ES-I3 (cell line): ENCODE measurements around the gene NLRP6.
A peak's percentile ranks its signal among the peaks of the same experiment; 100 is the strongest.
"Not testable (repeated sequence)": the region's sequence is repeated elsewhere in the genome, so short reads cannot be mapped to it uniquely, and the experiment has no call there.

ENCODE experiments used
- H3K36me3 ChIP-seq: 2 replicates; pipeline ENCODE4 v1.6.1; 2013; ENCODE audit warnings: mild to moderate bottlenecking, low read length, control low read depth, moderate library complexity; ENCODE audit not compliant: insufficient read depth
- H3K4me1 ChIP-seq: 2 replicates; pipeline ENCODE4 v1.6.1; 2013; ENCODE audit warnings: mild to moderate bottlenecking, control low read depth, low read length; ENCODE audit not compliant: insufficient read depth
- H3K9ac ChIP-seq: 2 replicates; pipeline ENCODE4 v1.6.1; 2013; ENCODE audit warnings: low read depth, mild to moderate bottlenecking, low read length, moderate library complexity
- H3K9me3 ChIP-seq: 2 replicates; pipeline ENCODE4 v1.6.1; 2013; ENCODE audit warnings: mild to moderate bottlenecking, low read length, moderate library complexity; ENCODE audit not compliant: control insufficient read depth, insufficient read depth

NLRP6 gene

DNA sequence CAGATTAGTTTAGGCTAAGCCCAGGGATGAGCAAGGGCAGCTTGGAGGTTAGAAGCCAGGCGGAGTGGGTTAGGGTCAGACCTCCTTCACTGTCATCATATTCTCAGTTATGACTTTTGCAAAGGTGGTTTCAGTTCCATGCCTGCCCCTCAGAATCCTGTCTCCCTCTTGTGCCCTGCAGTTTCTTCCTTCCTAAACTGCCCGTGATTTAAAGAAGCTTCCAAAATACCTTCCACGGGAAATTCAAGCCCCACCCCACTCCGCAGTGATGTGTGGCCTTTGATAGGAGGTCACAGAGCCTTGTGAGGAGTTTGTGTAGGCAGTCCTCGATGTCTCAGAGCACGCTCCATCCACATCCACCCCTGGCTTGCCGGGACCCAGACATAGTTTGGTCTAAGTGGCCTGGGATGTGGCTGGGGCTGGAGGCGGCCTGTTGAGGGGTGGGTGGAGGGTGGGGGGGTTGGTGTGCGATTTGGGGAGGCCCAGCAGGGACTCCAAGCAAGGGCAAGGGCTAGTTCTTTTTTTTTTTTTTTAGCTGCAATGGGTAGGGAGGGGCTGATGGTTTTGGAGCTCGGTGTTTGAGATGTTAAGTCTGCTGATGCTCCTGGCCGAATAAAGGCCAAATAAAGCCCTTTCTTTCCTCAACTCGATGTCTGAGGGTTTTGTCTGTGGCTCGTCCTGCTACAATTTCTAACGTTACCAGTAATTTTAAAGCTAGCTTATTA lies 34.0 kb downstream of the NLRP6 start:
- Histone ChIP-seq H3K9ac (peak overlapping the region; percentile 31; the same call in 1 of the 2 replicates), H3K4me1 (peaks cover 30% of the 10 kb centered on the region)

DNA sequence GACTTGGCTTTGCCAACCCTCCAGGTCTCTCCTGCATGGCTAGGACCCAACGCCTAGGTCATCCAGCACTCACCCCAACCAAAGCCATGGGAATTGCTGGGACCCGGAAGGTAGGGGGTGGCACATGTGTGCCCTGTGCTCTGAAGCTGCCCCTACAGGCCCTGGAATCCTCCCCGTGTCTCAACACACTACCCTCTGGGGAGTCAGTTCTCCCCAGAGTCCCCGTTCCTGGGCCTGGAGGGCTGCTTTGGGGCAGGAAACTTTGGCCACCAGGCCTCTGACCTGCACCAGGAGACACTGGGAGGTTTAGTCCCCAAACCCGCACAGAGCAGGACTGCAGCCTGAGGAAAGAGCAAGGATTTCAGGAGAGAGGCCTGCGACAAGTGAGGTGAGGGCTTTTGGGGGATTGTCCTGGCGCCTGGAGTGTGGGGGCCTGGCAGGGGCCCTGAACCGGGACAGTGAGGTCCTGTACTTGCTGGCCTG lies 35.1 kb downstream of the NLRP6 start:
- no peaks in the 10 kb centered on the region for H3K9me3 ChIP-seq
- H3K4me1 ChIP-seq: peaks cover 33% of the 10 kb centered on the region
- no peaks in the 10 kb centered on the region for H3K36me3 ChIP-seq
- peak overlapping the region; percentile 73 for H3K9ac ChIP-seq

More for the DNA sequence above, 34.0 kb downstream of the NLRP6 start:
- Histone ChIP-seq H3K36me3 (no peaks in the 10 kb centered on the region), H3K9me3 (no peaks in the 10 kb centered on the region)

DNA sequence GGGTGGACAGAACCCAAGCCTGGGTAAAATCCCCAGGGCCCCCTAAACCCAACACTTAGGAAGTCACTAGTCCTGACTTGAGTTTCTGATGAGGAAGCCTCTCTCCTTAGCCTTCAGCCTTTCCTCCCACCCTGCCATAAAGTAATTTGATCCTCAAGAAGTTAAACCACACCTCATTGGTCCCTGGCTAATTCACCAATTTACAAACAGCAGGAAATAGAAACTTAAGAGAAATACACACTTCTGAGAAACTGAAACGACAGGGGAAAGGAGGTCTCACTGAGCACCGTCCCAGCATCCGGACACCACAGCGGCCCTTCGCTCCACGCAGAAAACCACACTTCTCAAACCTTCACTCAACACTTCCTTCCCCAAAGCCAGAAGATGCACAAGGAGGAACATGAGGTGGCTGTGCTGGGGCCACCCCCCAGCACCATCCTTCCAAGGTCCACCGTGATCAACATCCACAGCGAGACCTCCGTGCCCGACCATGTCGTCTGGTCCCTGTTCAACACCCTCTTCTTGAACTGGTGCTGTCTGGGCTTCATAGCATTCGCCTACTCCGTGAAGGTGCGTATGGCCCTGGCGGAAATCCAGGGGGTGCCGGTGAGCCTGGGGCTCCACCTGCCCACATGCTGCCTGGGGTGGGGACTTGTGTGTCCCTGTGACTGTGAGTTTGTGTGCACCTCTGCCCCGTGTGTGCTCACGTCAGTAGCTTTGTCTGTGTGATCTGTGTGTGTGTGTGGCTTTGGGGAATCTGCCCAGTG lies 35.8 kb downstream of the NLRP6 start, which contains the start of gene IFITM1:
Gene IFITM1 (plus strand): TSS at position 254 of the 767 bp plus-strand sequence. CDS start 131 bp downstream, at position 385.
- Histone ChIP-seq H3K9ac (peak within 1 kb of the TSS; percentile 73), H3K36me3 (no peaks in the 10 kb centered on the region), H3K4me1 (peaks cover 33% of the 10 kb centered on the region), H3K9me3 (no peaks in the 10 kb centered on the region)

DNA sequence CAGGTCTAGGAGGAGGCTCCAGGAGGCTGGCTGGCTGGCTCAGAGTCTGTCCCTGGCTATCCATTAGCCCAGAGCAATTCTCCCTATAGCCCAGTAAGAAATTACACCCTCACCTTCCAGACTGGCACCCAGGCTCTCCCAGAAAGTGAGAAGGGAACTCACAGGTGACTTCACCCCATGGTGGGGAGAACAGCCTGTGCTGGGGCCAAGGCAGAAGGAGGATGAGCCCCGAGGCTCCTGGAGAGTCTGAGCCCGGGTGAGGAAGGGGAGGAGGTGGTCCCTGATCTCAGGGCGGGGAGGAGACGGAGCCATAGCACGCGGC lies 36.3 kb downstream of the NLRP6 start:
- Histone ChIP-seq H3K4me1 (peaks cover 30% of the 10 kb centered on the region), H3K9ac (peak overlapping the region; percentile 73)
- not testable (repeated sequence) for H3K9me3 ChIP-seq, H3K36me3 ChIP-seq

DNA sequence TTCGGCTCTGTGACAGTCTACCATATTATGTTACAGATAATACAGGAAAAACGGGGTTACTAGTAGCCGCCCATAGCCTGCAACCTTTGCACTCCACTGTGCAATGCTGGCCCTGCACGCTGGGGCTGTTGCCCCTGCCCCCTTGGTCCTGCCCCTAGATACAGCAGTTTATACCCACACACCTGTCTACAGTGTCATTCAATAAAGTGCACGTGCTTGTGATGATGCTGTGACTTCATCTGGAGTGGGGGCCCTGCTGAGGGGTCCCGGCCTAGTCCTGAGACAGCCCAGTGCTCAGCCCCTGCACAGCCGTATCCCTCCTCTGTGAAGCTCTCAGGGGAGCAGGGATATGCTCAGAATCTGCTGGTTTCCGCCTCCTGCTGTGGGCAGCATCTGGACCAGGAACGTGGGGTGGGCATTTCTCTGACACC lies 36.9 kb downstream of the NLRP6 start:
- H3K9ac ChIP-seq: peak overlapping the region; percentile 73
- no peaks in the 10 kb centered on the region for H3K9me3 ChIP-seq
- H3K36me3 ChIP-seq: no peaks in the 10 kb centered on the region; the same call in 1 of the 2 replicates
- peaks cover 24% of the 10 kb centered on the region for H3K4me1 ChIP-seq

- peak overlapping the region; percentile 73 for H3K9ac ChIP-seq
- H3K4me1 ChIP-seq: peaks cover 24% of the 10 kb centered on the region
Measured at GRCh38 chr11:315516-315994, 37.3 kb downstream of the NLRP6 start.

GRCh38 chr11:316031-316701 lies 38.0 kb downstream of the NLRP6 start:
- Histone ChIP-seq H3K9ac (peak overlapping the region; percentile 73), H3K9me3 (no peaks in the 10 kb centered on the region), H3K4me1 (peaks cover 24% of the 10 kb centered on the region), H3K36me3 (no peaks in the 10 kb centered on the region; the same call in 1 of the 2 replicates)

More at GRCh38 chr11:315516-315994, 37.3 kb downstream of the NLRP6 start:
- Histone ChIP-seq H3K36me3 (no peaks in the 10 kb centered on the region; the same call in 1 of the 2 replicates), H3K9me3 (no peaks in the 10 kb centered on the region)

DNA sequence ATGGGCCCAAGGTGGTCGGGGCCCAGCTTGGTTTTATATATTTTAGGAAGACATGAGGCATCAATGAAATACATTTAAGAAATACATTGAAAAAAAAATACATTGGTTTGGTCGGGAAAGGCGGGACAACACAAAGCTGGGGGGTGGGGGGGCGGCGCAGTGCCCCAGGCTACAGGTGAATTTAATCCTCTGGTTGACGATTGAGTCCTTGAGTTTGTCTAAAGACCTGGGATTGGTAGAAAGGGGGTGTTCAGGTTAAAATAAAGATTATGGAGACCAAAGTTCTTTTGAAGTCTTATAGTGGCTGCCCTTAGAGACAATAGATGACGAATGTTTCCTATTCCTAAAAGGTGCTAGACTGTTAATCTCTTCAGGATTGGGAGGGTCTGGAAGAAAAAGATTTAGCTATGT lies 38.7 kb downstream of the NLRP6 start:
- Histone ChIP-seq H3K4me1 (peaks cover 23% of the 10 kb centered on the region), H3K9ac (peak overlapping the region; percentile 73)

GRCh38 chr11:317668-318404 lies 39.6 kb downstream of the NLRP6 start:
- Histone ChIP-seq H3K9ac (peak overlapping the region; percentile 73), H3K4me1 (peaks cover 14% of the 10 kb centered on the region)
- H3K9me3 ChIP-seq, H3K36me3 ChIP-seq: not testable (repeated sequence)

More for the DNA sequence above, 38.7 kb downstream of the NLRP6 start:
- Histone ChIP-seq H3K36me3 (no peaks in the 10 kb centered on the region; the same call in 1 of the 2 replicates), H3K9me3 (no peaks in the 10 kb centered on the region)

- peak overlapping the region; percentile 44; the same call in 1 of the 2 replicates for H3K9ac ChIP-seq
- H3K9me3 ChIP-seq, H3K36me3 ChIP-seq, H3K4me1 ChIP-seq: not testable (repeated sequence)
Measured at GRCh38 chr11:318405-319120, 40.4 kb downstream of the NLRP6 start.

DNA sequence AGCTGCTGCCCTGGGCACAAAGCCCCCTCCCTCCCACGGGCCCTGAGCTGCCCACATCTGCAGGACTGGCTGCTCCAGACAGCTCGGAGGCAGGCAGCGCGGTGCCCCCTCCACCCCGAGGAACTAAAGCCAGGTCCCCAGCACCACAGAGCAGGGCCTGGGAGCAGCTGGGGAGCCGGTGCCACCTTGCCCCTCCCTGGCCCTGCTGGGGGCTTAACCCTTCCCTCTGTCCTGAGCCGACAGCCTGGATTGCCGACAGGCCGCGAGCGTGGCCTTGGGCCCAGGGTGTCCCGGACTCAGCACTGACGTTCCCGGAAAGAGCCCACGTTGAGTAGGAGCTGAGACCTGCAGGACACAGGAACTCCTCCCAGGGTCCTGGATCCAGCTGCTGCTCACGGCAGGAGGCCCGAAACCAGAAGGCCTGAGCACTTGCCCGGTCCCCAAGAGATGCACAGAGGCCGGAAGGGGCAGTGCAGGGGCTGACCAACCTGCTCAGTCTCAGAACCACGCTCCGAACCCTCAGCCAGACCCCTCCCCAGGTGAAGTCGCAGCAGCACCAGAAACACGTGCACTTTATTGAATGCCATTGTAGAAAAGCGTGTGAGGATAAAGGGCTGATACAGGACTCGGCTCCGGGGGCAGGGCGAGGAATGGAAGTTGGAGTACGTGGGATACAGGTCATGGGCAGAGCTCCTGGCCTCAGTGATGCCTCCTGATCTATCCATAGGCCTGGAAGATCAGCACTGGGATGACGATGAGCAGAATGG lies 41.1 kb downstream of the NLRP6 start:
- H3K9ac ChIP-seq: peak overlapping the region; percentile 79
- not testable (repeated sequence) for H3K4me1 ChIP-seq, H3K36me3 ChIP-seq, H3K9me3 ChIP-seq

DNA sequence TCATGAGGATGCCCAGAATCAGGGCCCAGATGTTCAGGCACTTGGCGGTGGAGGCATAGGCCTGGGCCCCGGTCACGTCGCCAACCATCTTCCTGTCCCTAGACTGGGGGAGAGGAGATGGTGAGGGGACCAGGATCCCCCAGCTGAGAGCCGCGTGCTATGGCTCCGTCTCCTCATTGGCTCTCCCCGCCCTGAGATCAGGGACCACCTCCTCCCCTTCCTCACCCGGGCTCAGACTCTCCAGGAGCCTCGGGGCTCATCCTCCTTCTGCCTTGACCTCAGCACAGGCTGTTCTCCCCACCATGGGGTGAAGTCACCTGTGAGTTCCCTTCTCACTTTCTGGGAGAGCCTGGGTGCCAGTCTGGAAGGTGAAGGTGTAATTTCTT lies 41.7 kb downstream of the NLRP6 start:
- peaks cover 15% of the 10 kb centered on the region for H3K4me1 ChIP-seq
- not testable (repeated sequence) for H3K36me3 ChIP-seq, H3K9me3 ChIP-seq
- peak overlapping the region; percentile 79 for H3K9ac ChIP-seq

GRCh38 chr11:324156-324555 lies 45.9 kb downstream of the NLRP6 start:
- peaks cover 12% of the 10 kb centered on the region for H3K4me1 ChIP-seq
- H3K9me3 ChIP-seq: no peaks in the 10 kb centered on the region
- no peaks in the 10 kb centered on the region; the same call in 1 of the 2 replicates for H3K36me3 ChIP-seq
- no peak overlapping the region for H3K9ac ChIP-seq
